DND-41 (cell line): Measurements from ENCODE around the gene CCDC85C.

ENCODE experiments used
- ATAC-seq: fragments of 200-7000 bp; cut with Tn5 transposase; 3 replicates; pipeline ENCODE4 v1.9.1; 2021; ENCODE audit warnings: low read depth; ENCODE audit not compliant: insufficient read depth
- DNase-seq: peaks from one replicate; pipeline ENCODE4 v3.0.0-alpha.2; 2020
- H2AFZ ChIP-seq: 2 replicates; pipeline ENCODE4 v1.6.0; 2012; ENCODE audit warnings: low read depth, low read length
- H3K27ac ChIP-seq: 2 replicates; pipeline ENCODE4 v1.5.1; 2012; ENCODE audit warnings: low read length, inconsistent platforms
- H3K27me3 ChIP-seq: fragments of 200-600 bp; sonication (generic); 2 replicates; pipeline ENCODE4 v1.6.0; 2012; ENCODE audit warnings: low read length, mild to moderate bottlenecking, inconsistent platforms; ENCODE audit not compliant: insufficient read depth, poor library complexity
- H3K36me3 ChIP-seq: 2 replicates; pipeline ENCODE4 v1.5.1; 2012; ENCODE audit warnings: low read length, inconsistent platforms; ENCODE audit not compliant: insufficient read depth
- H3K4me1 ChIP-seq: 2 replicates; pipeline ENCODE4 v1.5.1; 2012; ENCODE audit warnings: mild to moderate bottlenecking, low read length; ENCODE audit not compliant: insufficient read depth
- H3K4me2 ChIP-seq: 2 replicates; pipeline ENCODE4 v1.6.0; 2012; ENCODE audit warnings: mild to moderate bottlenecking, moderate library complexity, low read length, inconsistent platforms; ENCODE audit not compliant: insufficient read depth
- H3K4me3 ChIP-seq, 2 experiments: fragments of 200-600 bp in 1 of 2; shearing (Covaris generic) in 1 of 2; 2 replicates each; pipeline ENCODE4 v1.5.1; 2012 to 2016; ENCODE audit warnings: inconsistent platforms in 2 of 2, low read length in 2 of 2, mild to moderate bottlenecking in 2 of 2, low read depth in 1 of 2, moderate library complexity in 1 of 2
- H3K79me2 ChIP-seq: 2 replicates; pipeline ENCODE4 v1.6.0; 2012; ENCODE audit warnings: low read length, inconsistent platforms; ENCODE audit not compliant: insufficient read depth
- H3K9ac ChIP-seq: 2 replicates; pipeline ENCODE4 v1.6.0; 2012; ENCODE audit warnings: low read depth, mild to moderate bottlenecking, inconsistent platforms, low read length, moderate library complexity
- H3K9me3 ChIP-seq: 2 replicates; pipeline ENCODE4 v1.5.1; 2012; ENCODE audit warnings: low read length, moderate library complexity, mild to moderate bottlenecking, inconsistent platforms; ENCODE audit not compliant: insufficient read depth, severe bottlenecking
- H4K20me1 ChIP-seq: 2 replicates; pipeline ENCODE4 v1.6.0; 2012; ENCODE audit warnings: low read length; ENCODE audit not compliant: insufficient read depth
- CTCF ChIP-seq: IDR thresholded peaks from 2 replicates; pipeline ENCODE4 v1.5.1; 2012; ENCODE audit warnings: borderline replicate concordance, low read length, moderate library complexity, mild to moderate bottlenecking; ENCODE audit not compliant: poor library complexity, severe bottlenecking; ENCODE audit errors: extremely low read depth
- EZH2 ChIP-seq: IDR thresholded peaks from 3 replicates; pipeline ENCODE4 v1.6.1; 2012; ENCODE audit warnings: borderline replicate concordance, low read depth, mild to moderate bottlenecking, moderate library complexity, low read length, inconsistent platforms; ENCODE audit not compliant: severe bottlenecking

The CCDC85C gene

GRCh38 chr14:99608591-99608990, 4.6 kb upstream of the CCDC85C start:
- TF ChIP-seq CTCF = no peak
- TF ChIP-seq EZH2 = no peak
- Histone ChIP-seq H3K27ac (no peak overlapping the region), H3K9ac (no peak overlapping the region), H3K36me3 (no peaks in the 10 kb centered on the region), H3K4me2 (no peak overlapping the region), H3K27me3 (no peaks in the 10 kb centered on the region), H3K9me3 (no peaks in the 10 kb centered on the region), H3K4me1 (peaks cover 17% of the 10 kb centered on the region), H3K79me2 (peaks cover 6% of the 10 kb centered on the region), H4K20me1 (peaks cover 4% of the 10 kb centered on the region; the same call in 1 of the 2 replicates), H3K4me3 (no peak overlapping the region), H2AFZ (no peak overlapping the region)
- DNase-seq = no peak
- ATAC-seq = no peak

- 0 out of 4 replicates have a peak overlapping the region, but pooled peaks of 1 of the 2 experiments have one; percentile 95 for H3K4me3 ChIP-seq
- peak overlapping the region; percentile 98 for H3K9ac ChIP-seq
- no peak for DNase-seq
These were observed 2.4 kb upstream of the CCDC85C start for GRCh38 chr14:99606359-99606758.

GRCh38 chr14:99605299-99605961, 1.4 kb upstream of the CCDC85C start:
- DNase-seq (peak; percentile 87), ATAC-seq (peak; percentile 44)
- H3K27me3 ChIP-seq = no peaks in the 10 kb centered on the region
- peaks cover 35% of the 10 kb centered on the region for H3K79me2 ChIP-seq
- TF ChIP-seq EZH2 = no peak
- no peak for TF ChIP-seq CTCF
- peak overlapping the region; percentile 99 for H2AFZ ChIP-seq
- no peaks in the 10 kb centered on the region for H3K36me3 ChIP-seq
- peaks cover 47% of the 10 kb centered on the region for H3K4me1 ChIP-seq
- H3K9ac ChIP-seq = peak overlapping the region; percentile 98
- H4K20me1 ChIP-seq = peaks cover 34% of the 10 kb centered on the region
- peak overlapping the region; percentile 95 to 99 for H3K4me3 ChIP-seq
- H3K27ac ChIP-seq = peak overlapping the region; percentile 90
- H3K9me3 ChIP-seq = no peaks in the 10 kb centered on the region
- peak overlapping the region; percentile 81 for H3K4me2 ChIP-seq

More at GRCh38 chr14:99606359-99606758, 2.4 kb upstream of the CCDC85C start:
- peaks cover 26% of the 10 kb centered on the region for H4K20me1 ChIP-seq
- H3K27ac ChIP-seq = peak overlapping the region; percentile 87
- no peak for TF ChIP-seq CTCF
- no peak for TF ChIP-seq EZH2
- ATAC-seq = no peak
- peak overlapping the region; percentile 99 for H2AFZ ChIP-seq
- no peaks in the 10 kb centered on the region for H3K36me3 ChIP-seq
- peaks cover 38% of the 10 kb centered on the region for H3K4me1 ChIP-seq
- peak overlapping the region; percentile 81 for H3K4me2 ChIP-seq
- H3K79me2 ChIP-seq = peaks cover 26% of the 10 kb centered on the region
- no peaks in the 10 kb centered on the region for H3K9me3 ChIP-seq
- H3K27me3 ChIP-seq = no peaks in the 10 kb centered on the region
